ENCODE results near the gene MAPK8IP2.

MAPK8IP2 gene

DNA sequence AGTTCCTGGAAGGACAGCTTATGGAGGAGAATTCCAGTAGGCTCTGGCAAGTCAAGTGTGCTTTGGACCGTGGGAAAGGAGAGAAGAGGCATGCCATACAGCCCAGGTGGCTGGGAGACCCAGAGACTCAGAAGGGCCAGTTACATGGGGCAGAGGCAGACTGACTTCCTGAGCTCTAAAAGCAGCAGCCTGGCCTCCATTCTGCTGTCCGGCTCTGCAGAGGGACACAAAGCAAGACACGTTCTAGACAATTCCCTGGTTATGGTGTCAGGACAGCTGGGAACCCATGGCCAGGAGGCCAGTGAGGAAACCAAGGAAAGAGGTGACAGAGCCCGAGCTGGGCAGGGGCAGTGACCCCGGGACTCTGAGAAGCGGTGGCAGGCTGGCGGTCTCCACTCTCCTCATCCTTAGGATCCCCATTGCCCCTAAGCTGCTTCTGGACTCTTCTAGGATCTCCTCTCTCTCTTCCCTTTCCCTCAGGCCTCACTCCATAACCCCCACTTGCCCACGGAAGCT is 25.1 kb upstream of the MAPK8IP2 start:
- no peak for DNase-seq (ENCODE audit: low read depth in 2 of 2)

GRCh38 chr22:50576070-50576469 is 24.5 kb upstream of the MAPK8IP2 start:
- no peak for DNase-seq (ENCODE audit: low read depth in 2 of 2)

- DNase-seq (ENCODE audit: low read depth in 2 of 2), result no peak
Observed at GRCh38 chr22:50576806-50577696, 23.5 kb upstream of the MAPK8IP2 start.

DNA sequence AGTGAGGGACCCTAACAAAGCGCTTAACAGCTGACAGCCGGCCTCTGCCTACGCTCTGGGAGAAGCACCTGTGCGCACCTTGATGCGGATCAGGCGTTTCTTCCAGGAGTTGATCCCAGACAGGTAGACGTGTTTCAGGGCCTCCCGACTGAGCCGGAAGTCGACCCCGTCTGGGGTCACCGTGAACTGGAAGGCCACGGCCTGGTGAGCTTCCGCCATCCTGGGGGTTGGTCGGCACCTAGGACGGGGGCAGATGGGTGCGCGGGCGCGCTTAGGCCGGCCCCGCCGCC is 23.0 kb upstream of the MAPK8IP2 start:
- no peak for DNase-seq (ENCODE audit: low read depth in 2 of 2)

GRCh38 chr22:50577987-50578775 is 22.4 kb upstream of the MAPK8IP2 start, which contains the start of gene CPT1B:
Gene CPT1B, minus strand, starts transcription at chr22:50578427. Its CDS starts 512 bp downstream, at chr22:50577915.
- DNase-seq (ENCODE audit: low read depth in 2 of 2), result no peak

GRCh38 chr22:50578776-50579310 is 21.8 kb upstream of the MAPK8IP2 start:
- no peak for DNase-seq (ENCODE audit: low read depth in 2 of 2)

- DNase-seq (ENCODE audit: low read depth in 2 of 2), result no peak
Observed at GRCh38 chr22:50579752-50580151, 20.8 kb upstream of the MAPK8IP2 start.

GRCh38 chr22:50581031-50581949 is 19.3 kb upstream of the MAPK8IP2 start:
- DNase-seq (ENCODE audit: low read depth in 2 of 2), result no peak

DNA sequence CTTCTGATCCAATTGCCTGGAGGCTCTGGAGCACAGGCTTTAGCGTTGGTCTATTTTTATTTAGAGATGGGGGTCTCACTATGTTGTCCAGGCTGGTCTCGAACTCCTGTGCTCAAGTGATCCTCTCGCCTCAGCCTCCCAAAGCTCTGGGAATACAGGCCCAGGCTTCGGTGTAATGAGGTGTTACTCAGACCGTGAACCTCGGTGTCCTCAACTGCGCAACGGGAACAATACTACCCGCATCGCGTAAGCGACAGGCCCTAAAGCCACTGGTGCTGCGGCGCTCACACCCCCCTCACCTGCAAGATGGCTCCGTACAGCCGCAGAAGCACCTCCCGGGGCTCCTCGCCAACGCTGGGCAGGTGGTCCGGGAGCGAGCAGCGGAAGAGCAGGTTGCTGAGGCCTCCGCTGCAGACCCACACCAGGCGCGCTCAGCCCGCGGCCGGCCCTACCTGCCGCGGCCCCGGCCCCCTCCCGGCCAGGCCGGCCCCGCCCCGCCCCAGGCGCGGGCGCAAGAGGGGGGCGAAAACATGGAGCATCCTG is 18.6 kb upstream of the MAPK8IP2 start:
- no peak for DNase-seq (ENCODE audit: low read depth in 2 of 2)

- peak; percentile 95 for DNase-seq (ENCODE audit: low read depth in 2 of 2)
Observed at GRCh38 chr22:50582493-50583293, 17.9 kb upstream of the MAPK8IP2 start, which contains the start of gene CHKB. Gene CHKB, minus strand, starts transcription at chr22:50582849. Its CDS starts 68 bp downstream, at chr22:50582781.

DNA sequence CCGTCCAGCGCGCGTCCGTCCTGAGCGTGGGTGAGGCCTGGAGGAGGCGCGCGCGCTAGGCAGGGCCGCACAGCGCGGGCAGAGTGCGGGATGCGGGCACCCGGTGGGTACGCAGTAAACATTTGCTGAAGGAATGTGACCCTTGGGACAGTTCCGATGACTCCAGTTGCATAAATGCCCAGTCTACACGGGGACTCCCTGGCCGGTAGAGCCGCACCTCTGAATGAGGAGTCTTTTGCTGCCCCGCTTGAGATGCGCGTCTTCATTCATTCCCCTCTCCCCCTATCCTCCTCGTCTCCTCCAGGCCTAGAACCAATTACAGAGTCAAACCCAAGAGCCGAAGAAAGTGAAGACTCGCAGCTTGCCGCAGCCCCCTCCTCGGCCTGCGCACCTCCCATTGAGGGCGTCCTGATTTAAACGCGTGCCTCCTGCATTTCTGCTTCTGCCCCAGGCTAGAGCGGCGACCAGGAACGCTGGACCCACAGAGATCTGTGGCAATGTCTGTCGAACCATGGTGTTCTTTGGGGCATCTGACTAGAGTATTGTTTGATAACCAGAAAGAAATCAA is 17.2 kb upstream of the MAPK8IP2 start:
- peak in 1 of 2 donors; percentile 10 for DNase-seq (ENCODE audit: low read depth in 2 of 2)

- DNase-seq (ENCODE audit: low read depth in 2 of 2), result no peak
Observed at GRCh38 chr22:50584106-50585096, 16.2 kb upstream of the MAPK8IP2 start.

- no peak for DNase-seq (ENCODE audit: low read depth in 2 of 2)
Observed at GRCh38 chr22:50585238-50585637, 15.4 kb upstream of the MAPK8IP2 start.

DNA sequence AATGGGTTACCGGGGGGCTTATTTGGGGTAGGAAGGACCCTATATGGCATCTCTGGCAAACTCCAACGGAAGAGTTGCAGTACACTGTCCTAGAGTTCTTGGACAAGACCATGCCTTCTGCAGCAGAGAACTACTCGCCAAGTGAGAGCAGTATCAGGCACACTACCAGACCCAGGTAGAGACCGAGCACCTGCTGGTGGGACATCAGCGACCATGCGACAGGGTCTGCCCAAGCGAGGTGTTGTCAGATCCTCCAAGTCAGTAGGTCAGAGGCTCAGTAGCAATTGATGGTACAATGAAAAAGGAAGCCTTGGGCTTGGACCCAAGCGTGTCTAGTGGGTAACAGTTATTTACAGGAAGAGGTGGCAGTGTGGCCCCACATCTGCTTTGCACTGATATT is 14.8 kb upstream of the MAPK8IP2 start:
- no peak for DNase-seq (ENCODE audit: low read depth in 2 of 2)

- DNase-seq (ENCODE audit: low read depth in 2 of 2), result no peak
Observed at GRCh38 chr22:50586416-50586815, 14.2 kb upstream of the MAPK8IP2 start.

DNA sequence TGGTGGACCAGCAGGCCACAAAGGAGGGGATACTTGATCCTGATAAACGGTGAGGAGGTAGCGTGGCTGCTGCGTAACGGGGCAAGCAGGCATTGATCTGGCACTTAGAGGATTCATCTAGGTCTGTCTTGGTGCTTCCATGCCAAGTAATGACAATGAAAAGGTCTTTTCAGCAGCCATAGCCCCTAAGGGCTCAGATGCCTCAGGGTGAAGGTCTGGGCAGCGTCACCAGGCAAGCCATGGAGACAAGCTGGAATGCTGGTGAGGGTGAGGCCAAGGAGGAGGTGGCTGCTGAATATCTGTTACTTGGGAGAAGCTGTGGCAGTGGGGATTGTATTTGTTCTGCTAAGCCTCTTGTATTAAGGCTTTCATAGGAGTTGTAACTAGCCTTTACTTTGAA is 13.2 kb upstream of the MAPK8IP2 start:
- DNase-seq (ENCODE audit: low read depth in 2 of 2), result no peak

- DNase-seq (ENCODE audit: low read depth in 2 of 2), result no peak
Observed at GRCh38 chr22:50595189-50595588, 5.4 kb upstream of the MAPK8IP2 start.

- DNase-seq (ENCODE audit: low read depth in 2 of 2), result no peak
Observed at GRCh38 chr22:50597097-50597496, 3.5 kb upstream of the MAPK8IP2 start.

Data from stimulated activated CD4-positive, alpha-beta T cell treated with anti-CD3 and anti-CD28 coated beads, Interleukin-1b, Interleukin-23, amount 100 ng/mL, for 1 hour (primary cell).